Activated CD8-positive, alpha-beta memory T cell treated with anti-CD3 and anti-CD28 coated beads, Interleukin-2, amount 10 ng/mL, durations not matched to agents 7 days and 5 days (primary cell): ENCODE measurements around the gene WWOX. TPM values are rescaled to one million over a fixed set of nuclear protein-coding genes. Genes with fewer than 3 reads are reported as not detected.

ENCODE experiments used
- ATAC-seq: fragments of 150-1000 bp; cut with Tn5 transposase; one replicate; pipeline ENCODE4 v1.10.0; 2021; ENCODE audit warnings: moderate library complexity
- CTCF ChIA-PET: fragments of 350-600 bp; sonication (Branson Sonifier 250); formaldehyde crosslinking; loops from one replicate; lab custom pipeline; 2021; ENCODE audit warnings: antibody characterized with exemption; lab: Charles Lee
- DNase-seq: peaks from one replicate; pipeline ENCODE4 v3.0.0-alpha.2; 2020
- H3K27ac Mint-ChIP-seq: one replicate; pipeline ENCODE4 v1.8.0; 2021; ENCODE audit warnings: mild to moderate bottlenecking, mixed read lengths
- H3K27me3 Mint-ChIP-seq: one replicate; pipeline ENCODE4 v1.8.0; 2021; ENCODE audit warnings: mixed read lengths
- H3K36me3 Mint-ChIP-seq: one replicate; pipeline ENCODE4 v1.8.0; 2021; ENCODE audit warnings: mild to moderate bottlenecking, mixed read lengths
- H3K4me1 Mint-ChIP-seq: one replicate; pipeline ENCODE4 v1.8.0; 2021; ENCODE audit warnings: mixed read lengths
- H3K4me3 Mint-ChIP-seq: one replicate; pipeline ENCODE4 v1.8.0; 2021; ENCODE audit warnings: mild to moderate bottlenecking, moderate library complexity, mixed read lengths
- H3K9me3 Mint-ChIP-seq: one replicate; pipeline ENCODE4 v1.8.0; 2022; ENCODE audit warnings: low read depth, mixed read lengths
- total RNA-seq, 2 experiments: library from RNA; stranded (reverse); gene quantifications; one replicate each; pipeline ENCODE4 v1.2.3, GENCODE V29; 2021

WWOX gene
- total RNA-seq, 2 experiments from 2014 or later: 25.2 to 38.8 TPM

DNA sequence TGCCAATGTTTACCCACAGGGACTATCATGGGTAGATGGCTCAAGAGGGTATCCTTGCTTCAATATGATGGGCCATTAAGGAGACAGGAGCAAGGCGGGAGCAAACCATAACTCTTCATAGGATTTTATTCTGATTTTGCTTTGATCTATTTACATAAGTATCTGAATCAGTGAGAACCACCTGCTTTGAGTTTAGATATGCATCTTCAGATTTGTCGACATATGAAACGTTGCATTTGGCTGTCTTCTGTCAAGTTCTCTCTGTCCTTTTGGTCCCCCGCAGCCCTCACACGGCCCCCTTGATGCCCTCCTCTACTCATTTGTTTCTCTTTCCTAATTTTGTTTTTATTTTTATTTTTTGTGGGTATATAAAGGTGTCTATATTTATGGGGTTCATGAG lies 16.2 kb downstream of the WWOX start:
- no peak for ATAC-seq

DNA sequence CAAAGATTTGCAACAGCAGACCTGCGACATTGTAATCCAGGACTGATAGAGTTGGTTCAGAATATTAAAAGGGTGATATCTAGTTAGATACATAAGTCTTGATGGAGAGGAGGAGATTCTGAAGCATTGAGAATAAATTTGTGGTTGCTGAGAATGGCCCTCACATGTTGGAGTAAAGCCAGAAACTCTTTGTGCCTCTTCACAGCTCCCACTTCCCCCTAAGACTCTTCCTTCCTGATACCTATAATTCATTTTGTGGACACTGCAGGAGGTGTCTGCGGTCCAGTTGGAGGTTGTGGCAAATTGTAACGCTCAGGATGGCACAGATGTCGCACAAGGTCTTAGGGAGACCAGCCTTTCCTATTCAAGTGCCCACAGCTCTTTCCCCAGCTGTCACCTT lies 17.5 kb downstream of the WWOX start:
- Mint-ChIP-seq H3K4me1 (no peaks in the 10 kb centered on the region), H3K36me3 (peaks cover 20% of the 10 kb centered on the region), H3K27ac (no peak overlapping the region), H3K9me3 (no peaks in the 10 kb centered on the region), H3K27me3 (no peaks in the 10 kb centered on the region), H3K4me3 (no peak overlapping the region)
- DNase-seq: no peak
- CTCF ChIA-PET: no interaction called here
- no peak for ATAC-seq

More for the DNA sequence above, 16.2 kb downstream of the WWOX start:
- Mint-ChIP-seq H3K27me3 (no peaks in the 10 kb centered on the region), H3K9me3 (no peaks in the 10 kb centered on the region), H3K27ac (no peak overlapping the region), H3K4me3 (no peak overlapping the region), H3K36me3 (peaks cover 20% of the 10 kb centered on the region), H3K4me1 (no peaks in the 10 kb centered on the region)
- no peak for DNase-seq
- CTCF ChIA-PET: interaction anchor here (2.1 kb wide), 1 partner anchor 16 kb away, joined by 5 read pairs; the partner anchor contains the start of gene WWOX

- Mint-ChIP-seq H3K36me3 (peaks cover 17% of the 10 kb centered on the region), H3K4me1 (no peaks in the 10 kb centered on the region), H3K9me3 (no peaks in the 10 kb centered on the region), H3K27ac (no peak overlapping the region), H3K27me3 (no peaks in the 10 kb centered on the region), H3K4me3 (no peak overlapping the region)
- CTCF ChIA-PET: no interaction called here
- no peak for DNase-seq
- ATAC-seq: no peak
Observed at GRCh38 chr16:78117391-78117790, 17.9 kb downstream of the WWOX start.

DNA sequence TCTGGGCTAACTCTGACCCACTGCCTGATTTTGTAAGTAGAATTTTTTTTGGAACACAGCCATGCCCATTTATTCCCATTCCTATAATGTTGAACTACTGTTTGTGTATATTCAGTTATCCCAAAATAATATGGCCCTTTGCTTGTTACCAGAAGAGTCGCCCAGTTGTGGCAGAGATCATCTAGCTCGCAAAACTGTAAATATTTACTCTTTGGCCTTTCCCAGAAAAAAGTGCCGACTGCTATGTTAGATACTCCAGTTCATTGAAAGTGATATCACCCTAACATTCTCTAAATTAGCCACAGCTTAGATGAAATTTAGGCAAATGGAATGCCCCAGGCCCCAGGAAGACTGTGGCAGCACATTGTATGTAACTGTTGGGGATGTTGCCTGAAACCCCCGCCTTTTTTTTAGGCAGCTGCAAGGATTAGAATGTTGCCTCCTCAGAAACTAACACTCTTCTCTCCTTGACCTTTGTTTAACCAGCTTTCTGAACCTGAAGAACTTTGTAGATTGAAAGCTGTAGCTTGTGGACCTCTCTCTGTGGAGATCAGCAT lies 19.1 kb downstream of the WWOX start:
- CTCF ChIA-PET: interaction anchor here (1.2 kb wide), 1 partner anchor 116 kb away, joined by 4 read pairs; no protein-coding TSS in a partner anchor
- no peak for DNase-seq
- Mint-ChIP-seq H3K36me3 (peaks cover 17% of the 10 kb centered on the region), H3K27me3 (no peaks in the 10 kb centered on the region), H3K4me3 (no peak overlapping the region), H3K9me3 (no peaks in the 10 kb centered on the region), H3K27ac (no peak overlapping the region), H3K4me1 (peaks cover 2% of the 10 kb centered on the region)
- no peak for ATAC-seq

DNA sequence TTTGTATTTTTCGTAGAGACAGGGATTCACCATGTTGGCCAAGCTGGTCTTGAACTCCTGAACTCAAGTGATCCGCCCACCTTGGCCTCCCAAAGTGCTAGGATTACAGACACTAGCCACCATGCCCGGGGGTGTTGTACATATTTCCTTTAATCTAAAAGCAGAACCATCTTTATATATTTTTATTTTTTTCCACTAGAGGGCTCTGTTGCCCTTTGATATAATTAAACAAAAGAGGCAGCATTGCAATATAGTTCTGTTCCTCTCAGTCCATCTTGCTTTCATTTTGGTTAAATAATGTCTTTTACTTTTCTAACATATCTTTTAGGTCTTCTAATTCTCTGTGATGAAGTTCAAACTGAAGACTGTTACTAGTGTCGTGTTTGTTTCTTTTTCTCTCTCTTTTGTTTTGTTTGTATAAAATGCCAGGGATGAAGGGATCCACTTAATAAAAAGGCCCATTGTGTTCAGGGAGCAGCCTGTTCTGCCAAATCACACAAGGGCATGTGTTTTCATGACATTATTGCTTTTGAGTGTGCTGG lies 23.4 kb downstream of the WWOX start:
- DNase-seq: no peak
- H3K4me1 Mint-ChIP-seq: peaks cover 11% of the 10 kb centered on the region
- no peak overlapping the region for H3K4me3 Mint-ChIP-seq
- H3K27me3 Mint-ChIP-seq: no peaks in the 10 kb centered on the region
- peaks cover 10% of the 10 kb centered on the region for H3K36me3 Mint-ChIP-seq
- H3K27ac Mint-ChIP-seq: peak overlapping the region; percentile 70
- peak; percentile 84 for ATAC-seq
- CTCF ChIA-PET: interaction anchor here (0.9 to 1.5 kb wide), 6 partner anchors 10 to 28 kb away, joined by 3 to 4 read pairs (median 3); no protein-coding TSS in a partner anchor
- no peaks in the 10 kb centered on the region for H3K9me3 Mint-ChIP-seq

DNA sequence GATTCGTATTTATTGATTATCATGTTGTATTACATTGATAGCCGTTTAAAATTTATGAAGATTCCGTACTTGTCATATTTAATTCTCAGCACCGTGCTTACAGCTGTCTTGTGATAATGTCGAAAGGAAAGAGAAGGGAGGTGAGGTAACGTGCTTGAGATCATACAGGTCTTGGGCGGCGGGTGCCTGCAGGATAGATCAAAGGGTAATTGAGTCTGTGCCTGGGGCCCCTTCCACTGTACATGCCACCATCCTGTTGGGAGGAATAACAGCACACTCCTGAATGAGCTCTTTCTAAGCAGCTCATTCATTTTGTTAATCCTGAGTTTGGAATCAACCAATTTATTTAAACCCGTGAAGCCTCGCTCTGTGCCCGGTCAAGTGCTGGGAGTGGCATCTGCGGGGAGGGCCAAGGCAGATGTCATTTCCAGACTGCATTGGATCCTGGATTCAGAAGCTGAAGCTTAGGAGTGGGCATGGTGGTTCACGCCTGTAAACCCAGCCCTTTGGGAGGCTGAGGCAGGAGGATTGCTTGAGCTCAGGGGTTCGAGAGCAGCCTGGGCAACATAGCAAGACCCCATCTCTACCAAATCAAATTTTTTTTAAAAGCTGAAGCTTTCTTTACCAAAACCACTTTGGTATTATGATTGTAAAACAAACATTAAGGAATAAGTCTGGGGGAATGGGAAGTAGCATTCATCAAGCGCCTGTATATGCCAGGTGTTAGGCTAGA lies 25.8 kb downstream of the WWOX start:
- Mint-ChIP-seq H3K4me3 (no peak overlapping the region), H3K36me3 (peaks cover 14% of the 10 kb centered on the region), H3K4me1 (peaks cover 11% of the 10 kb centered on the region), H3K27me3 (no peaks in the 10 kb centered on the region), H3K9me3 (no peaks in the 10 kb centered on the region), H3K27ac (no peak overlapping the region)
- CTCF ChIA-PET: interaction anchor here (1.1 to 1.8 kb wide), 4 partner anchors 7 to 110 kb away, joined by 3 to 7 read pairs (median 4); partner anchors contain the start of gene WWOX
- DNase-seq: no peak
- no peak for ATAC-seq

- peaks cover 11% of the 10 kb centered on the region for H3K4me1 Mint-ChIP-seq
- H3K27ac Mint-ChIP-seq: no peak overlapping the region
- peaks cover 16% of the 10 kb centered on the region for H3K36me3 Mint-ChIP-seq
- H3K4me3 Mint-ChIP-seq: no peak overlapping the region
- CTCF ChIA-PET: interaction anchor here (0.6 kb wide), 2 partner anchors 17 to 778 kb away, joined by 3 to 4 read pairs; no protein-coding TSS in a partner anchor
- DNase-seq (no peak), ATAC-seq (no peak)
- no peaks in the 10 kb centered on the region for H3K27me3 Mint-ChIP-seq
- no peaks in the 10 kb centered on the region for H3K9me3 Mint-ChIP-seq
Observed at GRCh38 chr16:78126662-78127061, 27.2 kb downstream of the WWOX start.

GRCh38 chr16:78127130-78127529 lies 27.7 kb downstream of the WWOX start:
- peaks cover 11% of the 10 kb centered on the region for H3K4me1 Mint-ChIP-seq
- DNase-seq: no peak
- H3K4me3 Mint-ChIP-seq: no peak overlapping the region
- CTCF ChIA-PET: interaction anchor here (0.6 kb wide), 2 partner anchors 17 to 777 kb away, joined by 3 to 4 read pairs; no protein-coding TSS in a partner anchor
- no peak for ATAC-seq
- H3K36me3 Mint-ChIP-seq: peaks cover 16% of the 10 kb centered on the region
- H3K27me3 Mint-ChIP-seq: no peaks in the 10 kb centered on the region
- H3K9me3 Mint-ChIP-seq: no peaks in the 10 kb centered on the region
- H3K27ac Mint-ChIP-seq: no peak overlapping the region

GRCh38 chr16:78128913-78129312 lies 29.5 kb downstream of the WWOX start:
- CTCF ChIA-PET: no interaction called here
- no peak for DNase-seq
- ATAC-seq: no peak
- Mint-ChIP-seq H3K9me3 (no peaks in the 10 kb centered on the region), H3K27me3 (no peaks in the 10 kb centered on the region), H3K4me3 (no peak overlapping the region), H3K36me3 (peaks cover 24% of the 10 kb centered on the region), H3K27ac (no peak overlapping the region), H3K4me1 (peaks cover 8% of the 10 kb centered on the region)

DNA sequence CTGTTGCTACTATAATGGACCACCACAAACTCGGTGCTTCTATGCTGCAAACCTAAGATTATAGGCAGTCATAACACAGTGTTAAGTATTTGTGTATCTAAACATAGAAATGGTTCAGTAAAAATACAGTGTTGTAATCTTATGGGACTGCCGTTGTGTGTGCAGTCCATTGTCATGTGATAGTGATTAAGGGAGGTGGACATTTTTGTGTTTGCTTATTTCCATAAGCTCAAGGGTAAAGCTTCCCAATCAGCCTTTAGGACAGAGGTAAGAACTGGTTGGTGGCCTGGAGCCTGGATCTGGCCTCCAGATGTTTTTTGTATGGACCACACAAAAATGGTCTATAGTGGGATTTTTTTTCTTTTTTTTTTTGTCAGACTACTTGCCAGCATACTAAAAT lies 29.9 kb downstream of the WWOX start:
- H3K27me3 Mint-ChIP-seq: no peaks in the 10 kb centered on the region
- CTCF ChIA-PET: no interaction called here
- H3K4me1 Mint-ChIP-seq: peaks cover 8% of the 10 kb centered on the region
- H3K9me3 Mint-ChIP-seq: no peaks in the 10 kb centered on the region
- H3K4me3 Mint-ChIP-seq: no peak overlapping the region
- DNase-seq (no peak), ATAC-seq (no peak)
- H3K27ac Mint-ChIP-seq: no peak overlapping the region
- H3K36me3 Mint-ChIP-seq: peaks cover 25% of the 10 kb centered on the region

GRCh38 chr16:78130083-78130608 lies 30.7 kb downstream of the WWOX start:
- Mint-ChIP-seq H3K27me3 (no peaks in the 10 kb centered on the region), H3K9me3 (no peaks in the 10 kb centered on the region), H3K4me3 (no peak overlapping the region), H3K27ac (no peak overlapping the region), H3K36me3 (peaks cover 27% of the 10 kb centered on the region), H3K4me1 (peaks cover 16% of the 10 kb centered on the region)
- CTCF ChIA-PET: no interaction called here
- ATAC-seq: no peak
- DNase-seq: no peak

DNA sequence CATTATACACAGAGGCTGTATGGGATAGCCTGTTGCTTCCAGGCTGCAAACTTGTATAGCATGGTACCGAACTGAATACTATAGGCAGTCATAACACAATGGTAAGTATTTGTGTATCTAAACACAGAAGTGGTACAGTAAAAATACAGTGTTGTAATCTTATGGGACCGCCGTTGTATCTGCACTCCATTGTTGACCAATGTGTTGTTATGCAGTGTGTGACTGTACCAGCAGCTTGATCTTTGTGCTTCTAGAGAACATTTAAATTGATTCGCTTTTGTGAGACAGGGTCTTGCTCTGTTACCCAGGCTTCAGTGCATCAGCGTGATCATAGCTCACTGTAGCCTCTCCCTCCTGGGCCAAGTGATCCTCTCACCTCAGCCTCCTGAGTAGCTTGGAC lies 31.5 kb downstream of the WWOX start:
- CTCF ChIA-PET: no interaction called here
- Mint-ChIP-seq H3K4me1 (peaks cover 23% of the 10 kb centered on the region), H3K36me3 (peaks cover 28% of the 10 kb centered on the region), H3K27me3 (no peaks in the 10 kb centered on the region), H3K4me3 (no peak overlapping the region), H3K9me3 (no peaks in the 10 kb centered on the region), H3K27ac (no peak overlapping the region)
- ATAC-seq (no peak), DNase-seq (no peak)

DNA sequence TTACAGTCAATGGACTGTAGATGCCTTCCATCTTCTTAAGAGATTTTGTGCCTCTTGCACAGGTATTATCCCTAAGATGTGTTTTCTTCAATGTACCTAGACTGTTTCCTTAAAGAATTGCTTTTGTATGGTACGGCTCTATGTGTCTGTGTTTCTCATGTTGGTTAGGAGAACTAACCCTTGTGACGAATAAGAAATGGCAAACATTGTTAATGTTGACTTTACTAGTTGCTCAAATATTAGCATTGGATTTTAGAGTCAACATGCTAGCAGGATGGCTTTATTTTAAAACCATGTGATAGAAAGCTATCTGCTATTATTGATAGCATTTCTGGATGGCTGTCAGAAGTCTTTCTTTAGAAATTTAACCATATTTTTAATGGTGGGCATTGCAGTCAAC lies 34.5 kb downstream of the WWOX start:
- DNase-seq: no peak
- ATAC-seq: no peak
- Mint-ChIP-seq H3K9me3 (peaks cover 2% of the 10 kb centered on the region), H3K27me3 (no peaks in the 10 kb centered on the region), H3K27ac (no peak overlapping the region), H3K4me3 (no peak overlapping the region), H3K36me3 (peaks cover 30% of the 10 kb centered on the region), H3K4me1 (peaks cover 20% of the 10 kb centered on the region)
- CTCF ChIA-PET: interaction anchor here (1.0 kb wide), 1 partner anchor 10 kb away, joined by 4 read pairs; no protein-coding TSS in a partner anchor
